K562 (cell line): Measurements from ENCODE around the gene MT1X. TPM values are rescaled to one million over a fixed set of nuclear protein-coding genes. Genes with fewer than 3 reads are reported as not detected.

Source experiments
- ATAC-seq: fragments of 200-7000 bp; cut with Tn5 transposase; 3 replicates; pipeline ENCODE4 v1.9.1; 2020; ENCODE audit warnings: moderate library complexity
- BruUV-seq: library from RNA; stranded (reverse); fragments of 400-500 nt; replicated peaks from 2 replicates; lab custom pipeline; 2021; lab: Mats Ljungman, UMichigan
- CTCF ChIA-PET: fragments of 300-600 bp; formaldehyde crosslinking; extraction: SDS; loops from one replicate; lab custom pipeline; 2021; ENCODE audit warnings: low intra/inter-chr PET ratio; lab: Yijun Ruan, JAX
- POLR2A ChIA-PET: fragments of 300-600, 350-650 bp; sonication (Branson Sonifier 250); formaldehyde crosslinking; extraction: SDS; loops from one replicate; lab custom pipeline; 2021; ENCODE audit warnings: antibody characterized with exemption, inconsistent platforms; lab: Yijun Ruan, JAX
- DNase-seq, 4 experiments: peaks; one replicate each; pipeline versions ENCODE4 v3.0.0 to v3.0.0-alpha.2; 2011 to 2018; ENCODE audit warnings: low spot score in 3 of 4, mixed read lengths in 3 of 4; ENCODE audit errors: extremely low read depth in 1 of 4
- FAIRE-seq: peaks from 2 replicates; lab custom pipeline; 2011; peaks lifted over from hg19 to GRCh38; lab: Jason Lieb, UNC
- H2AFZ ChIP-seq: 2 replicates; pipeline ENCODE4 v1.6.0; 2011; ENCODE audit warnings: low read depth, low read length, control low read depth, inconsistent platforms
- H3K27ac ChIP-seq: fragments of 200-600 bp; 3 replicates; pipeline ENCODE4 v1.8.0; 2011; ENCODE audit warnings: low read depth, mild to moderate bottlenecking, control low read depth, inconsistent platforms, low read length, moderate library complexity, mixed read lengths; ENCODE audit errors: extremely low read depth
- H3K27me3 ChIP-seq, 2 experiments: fragments of 300-600 bp in 1 of 2; 2 replicates in 1 of 2; 3 replicates in 1 of 2; pipeline versions ENCODE4 v1.6.0 to v1.8.0; 2011; ENCODE audit warnings: inconsistent platforms in 2 of 2, low read length in 2 of 2, mild to moderate bottlenecking in 1 of 2, mixed read lengths in 1 of 2, moderate library complexity in 1 of 2; ENCODE audit not compliant: control insufficient read depth in 2 of 2, insufficient read depth in 2 of 2
- H3K36me3 ChIP-seq: fragments of 300-600 bp; 3 replicates; pipeline ENCODE4 v1.8.0; 2011; ENCODE audit warnings: mild to moderate bottlenecking, low read length, inconsistent platforms; ENCODE audit not compliant: control insufficient read depth, insufficient read depth
- H3K4me1 ChIP-seq, 2 experiments: fragments of 200-600 bp in 1 of 2; replicated peaks in 1 of 2; 2 replicates in 1 of 2; 3 replicates in 1 of 2; pipeline versions ENCODE4 v1.5.1 to v1.8.0; 2011; ENCODE audit warnings: inconsistent platforms in 2 of 2, low read length in 2 of 2, mild to moderate bottlenecking in 1 of 2, mixed read lengths in 1 of 2, moderate library complexity in 1 of 2; ENCODE audit not compliant: control insufficient read depth in 2 of 2, insufficient read depth in 2 of 2
- H3K4me2 ChIP-seq: 2 replicates; pipeline ENCODE4 v1.6.1; 2011; ENCODE audit warnings: low read length, control low read depth, inconsistent platforms, mixed read lengths; ENCODE audit not compliant: insufficient read depth
- H3K4me3 ChIP-seq: fragments of 200-600 bp; sonication (generic), shearing (Covaris generic); 2 replicates; pipeline ENCODE4 v1.5.1; 2016; ENCODE audit warnings: control low read depth, inconsistent platforms
- H3K79me2 ChIP-seq: fragments of 200-600 bp; 3 replicates; pipeline ENCODE4 v1.8.0; 2011; ENCODE audit warnings: low read length, inconsistent platforms; ENCODE audit not compliant: control insufficient read depth, insufficient read depth
- H3K9ac ChIP-seq, 2 experiments: 2 replicates each; pipeline versions ENCODE4 v1.6.0 to v1.6.1; 2011; ENCODE audit warnings: low read depth in 2 of 2, low read length in 2 of 2, control low read depth in 1 of 2, inconsistent platforms in 1 of 2, mild to moderate bottlenecking in 1 of 2, mixed read lengths in 1 of 2; ENCODE audit not compliant: insufficient read depth in 1 of 2
- H3K9me1 ChIP-seq: one replicate; pipeline ENCODE4 v1.6.0; 2011; ENCODE audit warnings: inconsistent platforms, mild to moderate bottlenecking, low read length, moderate library complexity; ENCODE audit not compliant: control insufficient read depth, insufficient read depth
- H3K9me3 ChIP-seq: replicated peaks from 2 replicates; pipeline ENCODE4 v1.5.1; 2011; ENCODE audit warnings: low read depth, low read length, inconsistent platforms; ENCODE audit not compliant: control insufficient read depth, insufficient read depth
- H4K20me1 ChIP-seq: replicated peaks from 2 replicates; pipeline ENCODE4 v1.6.1; 2011; ENCODE audit warnings: low read length, inconsistent platforms, mixed read lengths; ENCODE audit not compliant: control insufficient read depth, insufficient read depth
- GABPB2 ChIP-seq: fragments of 250-450 bp; sonication (Bioruptor Pico); conservative IDR thresholded peaks from 2 replicates; pipeline ENCODE4 v1.5.1; 2021; ENCODE audit warnings: mild to moderate bottlenecking
- WGBS: fragments of 100-300 bp; shearing (Covaris generic); methylation state at CpG from one replicate; pipeline ENCODE4 v1.1.6; 2016; ENCODE audit warnings: low coverage, mixed read lengths; ENCODE audit not compliant: insufficient coverage; ENCODE audit errors: missing lambda C conversion rate; 5-methylcytosine and 5-hydroxymethylcytosine counted together
- in situ Hi-C: fragments of 300-500 bp; cut with MboI; formaldehyde crosslinking; loops from 4 replicates; pipeline ENCODE4 v1.15.0; 2018; ENCODE audit warnings: inconsistent platforms, mixed read lengths
- intact Hi-C: fragments of 100-400 bp; cut with micrococcal nuclease; formaldehyde crosslinking; loops from 2 replicates; pipeline ENCODE4 v1.14.2; 2022
- polyA plus RNA-seq, 8 experiments: library from polyadenylated mRNA; depleted of rRNA in 4 of 8; stranded (reverse) in 5 of 8; unstranded in 3 of 8; fragments of >200 nt; fragmentation: Nextera tagmentation in 2 of 8; fragmentation: Illumina TruSeq in 1 of 8; extraction: Ambion mirVana in 2 of 8; extraction: Trizol in 1 of 8; gene quantifications; 2 replicates each; pipeline versions ENCODE4 v1.2.1 to v1.2.3, GENCODE V29; 2011 to 2014; ENCODE audit warnings: inconsistent platforms in 1 of 8, missing spikeins in 1 of 8
- total RNA-seq, 7 experiments: library from RNA; depleted of rRNA in 6 of 7; stranded (reverse); fragments of >200 nt in 6 of 7; fragmentation: Illumina TruSeq in 2 of 7; extraction: Trizol in 2 of 7; gene quantifications; 2 replicates each; pipeline versions ENCODE4 v1.2.1 to v1.2.3, GENCODE V29; 2011 to 2021; ENCODE audit warnings: low replicate concordance in 1 of 7
- TF ChIP-seq, protein P1 (sequence below), 2 experiments: fragments of 450-650 bp; formaldehyde crosslinking in 1 of 2; IDR thresholded peaks; 2 replicates each; pipeline versions ENCODE4 v1.4.0 to v1.6.1; 2014 to 2020; ENCODE audit warnings: mild to moderate bottlenecking in 2 of 2, borderline replicate concordance in 1 of 2, low read depth in 1 of 2

MT1X gene
- total and polyA plus RNA-seq, 9 of the 15 experiments (the other 6 are each of a cell fraction or from before 2014, with no cell fraction given) = 4.9 to 22.8 (median 8.7) TPM

DNA sequence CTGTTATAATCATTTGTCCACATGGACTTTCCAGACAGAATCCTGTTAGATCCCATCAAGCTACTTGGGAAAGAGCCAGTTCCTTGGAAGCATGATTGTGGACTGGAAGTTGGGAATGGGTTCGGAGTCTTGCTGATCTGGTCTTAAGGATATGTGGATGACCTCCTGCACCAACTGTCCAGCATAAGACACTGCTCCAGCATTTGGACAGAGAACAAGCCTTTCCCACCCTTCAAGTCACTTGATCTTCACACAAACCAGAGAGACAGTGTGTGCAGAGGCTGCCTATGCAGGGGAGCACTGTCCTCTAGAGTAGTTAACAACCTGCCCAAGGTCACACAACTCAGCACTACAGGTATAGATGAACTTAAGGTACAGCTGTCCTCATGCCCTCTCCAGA, 36.4 kb upstream of the MT1X start:
- intact Hi-C loops = no loop called here
- Histone ChIP-seq H3K4me3 (no peak overlapping the region), H3K27ac (no peak overlapping the region), H4K20me1 (no peaks in the 10 kb centered on the region; the same call in 1 of the 2 replicates), H3K4me1 (peaks cover 3 to 13% of the 10 kb centered on the region in 2 experiments; a peak in 3 of 5 replicates), H3K9ac (no peak overlapping the region), H2AFZ (no peak overlapping the region), H3K9me3 (no peaks in the 10 kb centered on the region), H3K9me1 (no peaks in the 10 kb centered on the region), H3K27me3 (peaks cover 27 to 57% of the 10 kb centered on the region in 2 experiments), H3K4me2 (no peak overlapping the region), H3K36me3 (no peaks in the 10 kb centered on the region), H3K79me2 (no peaks in the 10 kb centered on the region)
- in situ Hi-C loops = no loop called here
- BruUV-seq = no TSS peak
- FAIRE-seq (no peak), ATAC-seq (no peak), DNase-seq (no peak)
- 0% methylated on average over 1 of the region's 1 CpG for WGBS
- TF ChIP-seq, protein P1, sequence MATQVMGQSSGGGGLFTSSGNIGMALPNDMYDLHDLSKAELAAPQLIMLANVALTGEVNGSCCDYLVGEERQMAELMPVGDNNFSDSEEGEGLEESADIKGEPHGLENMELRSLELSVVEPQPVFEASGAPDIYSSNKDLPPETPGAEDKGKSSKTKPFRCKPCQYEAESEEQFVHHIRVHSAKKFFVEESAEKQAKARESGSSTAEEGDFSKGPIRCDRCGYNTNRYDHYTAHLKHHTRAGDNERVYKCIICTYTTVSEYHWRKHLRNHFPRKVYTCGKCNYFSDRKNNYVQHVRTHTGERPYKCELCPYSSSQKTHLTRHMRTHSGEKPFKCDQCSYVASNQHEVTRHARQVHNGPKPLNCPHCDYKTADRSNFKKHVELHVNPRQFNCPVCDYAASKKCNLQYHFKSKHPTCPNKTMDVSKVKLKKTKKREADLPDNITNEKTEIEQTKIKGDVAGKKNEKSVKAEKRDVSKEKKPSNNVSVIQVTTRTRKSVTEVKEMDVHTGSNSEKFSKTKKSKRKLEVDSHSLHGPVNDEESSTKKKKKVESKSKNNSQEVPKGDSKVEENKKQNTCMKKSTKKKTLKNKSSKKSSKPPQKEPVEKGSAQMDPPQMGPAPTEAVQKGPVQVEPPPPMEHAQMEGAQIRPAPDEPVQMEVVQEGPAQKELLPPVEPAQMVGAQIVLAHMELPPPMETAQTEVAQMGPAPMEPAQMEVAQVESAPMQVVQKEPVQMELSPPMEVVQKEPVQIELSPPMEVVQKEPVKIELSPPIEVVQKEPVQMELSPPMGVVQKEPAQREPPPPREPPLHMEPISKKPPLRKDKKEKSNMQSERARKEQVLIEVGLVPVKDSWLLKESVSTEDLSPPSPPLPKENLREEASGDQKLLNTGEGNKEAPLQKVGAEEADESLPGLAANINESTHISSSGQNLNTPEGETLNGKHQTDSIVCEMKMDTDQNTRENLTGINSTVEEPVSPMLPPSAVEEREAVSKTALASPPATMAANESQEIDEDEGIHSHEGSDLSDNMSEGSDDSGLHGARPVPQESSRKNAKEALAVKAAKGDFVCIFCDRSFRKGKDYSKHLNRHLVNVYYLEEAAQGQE (IDR thresholded peaks at IDR 0.05; ENCODE audit: borderline replicate concordance) = peak; percentile 54
- TF ChIP-seq, protein P1 (CRISPR knock-in tag; IDR thresholded peaks at IDR 0.05; ENCODE audit: low read depth) = no peak
- no peak for TF ChIP-seq GABPB2 (CRISPR knock-in tag)
- ChIA-PET POLR2A (no interaction called here), CTCF (no interaction called here)
